Natural killer cell (primary cell): Measurements from ENCODE around the gene LRRC15. TPM values are rescaled to one million over a fixed set of nuclear protein-coding genes. Genes with fewer than 3 reads are reported as not detected.

Experiments
- ATAC-seq, 3 donors: fragments of 150-1000 bp in 2 of 3; fragments of 200-7000 bp in 1 of 3; cut with Tn5 transposase; 1 replicate in 1 of 3; 2 replicates in 2 of 3; pipeline ENCODE4 v1.10.0; 2021; ENCODE audit warnings: mild to moderate bottlenecking in 2 of 3, moderate library complexity in 2 of 3
- DNase-seq, 2 donors: peaks; one replicate each; pipeline versions ENCODE4 v3.0.0 to v3.0.0-alpha.2; 2013 to 2021; ENCODE audit warnings: mixed read lengths in 1 of 2
- H3K27ac ChIP-seq: one replicate; pipeline ENCODE4 v1.5.1; 2013; ENCODE audit warnings: mild to moderate bottlenecking, low read length
- H3K27me3 ChIP-seq: one replicate; pipeline ENCODE4 v1.6.1; 2013; ENCODE audit warnings: low read length; ENCODE audit not compliant: control insufficient read depth, insufficient read depth
- H3K36me3 ChIP-seq: one replicate; pipeline ENCODE4 v1.6.1; 2013; ENCODE audit warnings: low read length; ENCODE audit not compliant: control insufficient read depth, insufficient read depth
- H3K4me1 ChIP-seq: one replicate; pipeline ENCODE4 v1.6.1; 2013; ENCODE audit warnings: low read length; ENCODE audit not compliant: control insufficient read depth, insufficient read depth
- H3K4me3 ChIP-seq: one replicate; pipeline ENCODE4 v1.5.1; 2013; ENCODE audit warnings: low read length
- H3K9me3 ChIP-seq: one replicate; pipeline ENCODE4 v1.6.1; 2013; ENCODE audit warnings: low read length; ENCODE audit not compliant: control insufficient read depth, insufficient read depth
- H3K27ac Mint-ChIP-seq, 2 donors: one replicate each; pipeline ENCODE4 v1.8.0; 2022; ENCODE audit warnings: mild to moderate bottlenecking in 2 of 2, mixed read lengths in 2 of 2, moderate library complexity in 1 of 2
- H3K27me3 Mint-ChIP-seq, 2 donors: one replicate each; pipeline ENCODE4 v1.8.0; 2022; ENCODE audit warnings: low read depth in 2 of 2, mixed read lengths in 2 of 2
- H3K36me3 Mint-ChIP-seq: one replicate; pipeline ENCODE4 v1.8.0; 2022; ENCODE audit warnings: mixed read lengths
- H3K4me1 Mint-ChIP-seq, 2 donors: one replicate each; pipeline ENCODE4 v1.8.0; 2022; ENCODE audit warnings: mixed read lengths in 2 of 2
- H3K4me3 Mint-ChIP-seq: one replicate; pipeline ENCODE4 v1.8.0; 2022; ENCODE audit warnings: mild to moderate bottlenecking, moderate library complexity, mixed read lengths
- H3K9me3 Mint-ChIP-seq, 2 donors: one replicate each; pipeline ENCODE4 v1.8.0; 2022; ENCODE audit warnings: mixed read lengths in 2 of 2
- WGBS: methylation state at CpG from one replicate; pipeline ENCODE4 v1.1.7; 2013; ENCODE audit warnings: missing lambda C conversion rate; ENCODE audit not compliant: insufficient coverage; 5-methylcytosine and 5-hydroxymethylcytosine counted together
- intact Hi-C: fragments of 100-400 bp; cut with micrococcal nuclease; formaldehyde crosslinking; loops from one replicate; pipeline ENCODE4 v1.14.2; 2022
- total RNA-seq, 4 donors: library from RNA; stranded (reverse); fragments of 120-200 nt in 1 of 4; gene quantifications; one replicate each; pipeline versions ENCODE4 v1.2.3 to v1.2.4, GENCODE V29; 2013 to 2022
- TF ChIP-seq, protein P1 (sequence below): fragments of 200-600 bp; IDR thresholded peaks from one replicate; pipeline ENCODE4 v1.8.0; 2022; ENCODE audit warnings: antibody characterized with exemption

The LRRC15 gene
- total RNA-seq, 3 donors from 2014 or later (not counting 1 experiment from before 2014, with no cell fraction given) = not detected

DNA sequence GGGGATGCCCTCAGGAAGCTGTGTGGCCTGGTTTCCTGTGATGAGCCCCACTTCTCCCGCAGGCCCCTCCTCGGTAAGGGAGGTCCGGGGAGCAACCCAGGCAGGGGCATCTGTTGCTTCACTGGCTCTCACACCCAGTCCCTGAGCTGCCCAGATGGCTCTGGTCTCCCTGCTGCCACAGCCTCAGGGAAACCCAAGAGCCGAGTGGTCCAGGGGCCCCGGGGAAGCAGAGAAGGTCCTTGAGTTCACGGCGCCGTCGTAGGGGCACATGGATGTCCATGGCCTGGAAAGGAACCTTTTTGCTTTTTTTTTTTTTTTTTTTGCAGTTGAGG lies 13.3 kb upstream of the LRRC15 start:
- Mint-ChIP-seq H3K4me1 (no peaks in the 10 kb centered on the region), H3K4me3 (no peak overlapping the region), H3K27me3 (peaks cover 19 to 26% of the 10 kb centered on the region in 2 donors), H3K36me3 (no peaks in the 10 kb centered on the region), H3K9me3 (no peaks in the 10 kb centered on the region), H3K27ac (no peak overlapping the region)
- WGBS = 76% methylated on average over 9 of the region's 9 CpGs
- ATAC-seq (no peak), DNase-seq (no peak)
- Histone ChIP-seq H3K27ac (no peak overlapping the region), H3K4me3 (no peak overlapping the region), H3K4me1 (no peaks in the 10 kb centered on the region), H3K36me3 (no peaks in the 10 kb centered on the region), H3K27me3 (no peaks in the 10 kb centered on the region), H3K9me3 (no peaks in the 10 kb centered on the region)
- TF ChIP-seq, protein P1, sequence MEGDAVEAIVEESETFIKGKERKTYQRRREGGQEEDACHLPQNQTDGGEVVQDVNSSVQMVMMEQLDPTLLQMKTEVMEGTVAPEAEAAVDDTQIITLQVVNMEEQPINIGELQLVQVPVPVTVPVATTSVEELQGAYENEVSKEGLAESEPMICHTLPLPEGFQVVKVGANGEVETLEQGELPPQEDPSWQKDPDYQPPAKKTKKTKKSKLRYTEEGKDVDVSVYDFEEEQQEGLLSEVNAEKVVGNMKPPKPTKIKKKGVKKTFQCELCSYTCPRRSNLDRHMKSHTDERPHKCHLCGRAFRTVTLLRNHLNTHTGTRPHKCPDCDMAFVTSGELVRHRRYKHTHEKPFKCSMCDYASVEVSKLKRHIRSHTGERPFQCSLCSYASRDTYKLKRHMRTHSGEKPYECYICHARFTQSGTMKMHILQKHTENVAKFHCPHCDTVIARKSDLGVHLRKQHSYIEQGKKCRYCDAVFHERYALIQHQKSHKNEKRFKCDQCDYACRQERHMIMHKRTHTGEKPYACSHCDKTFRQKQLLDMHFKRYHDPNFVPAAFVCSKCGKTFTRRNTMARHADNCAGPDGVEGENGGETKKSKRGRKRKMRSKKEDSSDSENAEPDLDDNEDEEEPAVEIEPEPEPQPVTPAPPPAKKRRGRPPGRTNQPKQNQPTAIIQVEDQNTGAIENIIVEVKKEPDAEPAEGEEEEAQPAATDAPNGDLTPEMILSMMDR = no peak
- intact Hi-C loops = no loop called here

DNA sequence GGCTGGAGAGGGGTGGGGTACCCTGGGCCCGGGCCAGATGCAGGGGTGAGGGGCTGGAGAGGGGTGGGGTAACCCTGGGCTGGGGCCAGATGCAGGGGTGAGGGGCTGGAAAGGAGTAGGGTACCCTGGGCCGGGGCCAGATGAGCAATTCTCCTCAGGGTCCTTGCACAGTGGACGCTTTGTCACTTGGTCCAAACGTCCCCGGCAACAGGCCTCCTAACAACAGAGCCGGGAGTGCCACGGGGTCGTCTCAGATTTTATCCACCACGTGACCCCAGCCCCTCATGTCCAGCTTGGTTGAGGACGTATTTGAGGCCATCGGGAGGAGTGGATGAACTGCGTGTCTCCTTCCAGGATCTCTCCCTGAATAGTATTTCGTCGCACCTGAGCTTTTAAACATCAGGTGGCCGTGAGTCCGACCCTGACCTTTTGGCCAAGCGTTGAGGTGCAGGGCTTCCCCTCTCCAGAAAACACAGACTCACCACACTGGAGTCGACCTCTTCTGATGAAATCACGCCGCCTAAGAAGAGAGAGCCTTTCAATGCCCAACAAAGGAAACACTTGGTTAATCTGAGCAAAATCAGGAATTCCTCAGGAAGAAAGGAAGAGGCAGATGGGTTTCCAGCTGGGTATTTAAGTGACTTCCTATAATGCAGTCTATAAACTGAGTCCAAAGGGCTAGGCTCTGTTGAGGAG lies 12.8 kb upstream of the LRRC15 start:
- TF ChIP-seq, protein P1 = no peak
- Mint-ChIP-seq H3K27ac (no peak overlapping the region), H3K4me3 (no peak overlapping the region), H3K27me3 (peaks cover 16 to 26% of the 10 kb centered on the region in 2 donors), H3K4me1 (no peaks in the 10 kb centered on the region), H3K36me3 (no peaks in the 10 kb centered on the region), H3K9me3 (no peaks in the 10 kb centered on the region)
- intact Hi-C loops = no loop called here
- H3K4me1 ChIP-seq = no peaks in the 10 kb centered on the region
- ATAC-seq (no peak), DNase-seq (no peak)
- 82% methylated on average over 20 of the region's 20 CpGs for WGBS
- no peak overlapping the region for H3K4me3 ChIP-seq
- H3K27me3 ChIP-seq = no peaks in the 10 kb centered on the region
- no peaks in the 10 kb centered on the region for H3K36me3 ChIP-seq
- no peak overlapping the region for H3K27ac ChIP-seq
- no peaks in the 10 kb centered on the region for H3K9me3 ChIP-seq

DNA sequence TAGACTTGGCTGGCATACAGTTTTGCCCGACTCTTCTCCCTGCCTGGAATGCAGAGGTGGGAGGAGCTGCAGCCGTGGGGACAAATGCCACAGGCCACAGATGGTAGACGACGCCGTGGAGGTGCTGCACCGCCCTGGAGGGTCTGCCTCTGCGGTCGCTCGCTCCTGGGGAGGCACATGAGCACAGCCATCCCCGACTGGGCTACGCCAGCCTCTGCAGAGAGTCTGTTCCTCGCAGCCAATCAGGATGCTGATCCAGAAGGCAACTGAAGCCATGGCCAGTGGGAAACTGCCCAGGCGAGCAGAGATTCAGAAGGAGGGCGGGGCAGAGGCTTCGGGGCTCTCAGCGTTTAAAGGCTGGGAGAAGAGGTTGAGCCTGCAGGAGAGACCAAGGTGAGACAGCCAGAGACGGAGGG lies 11.9 kb upstream of the LRRC15 start:
- H3K4me3 Mint-ChIP-seq = no peak overlapping the region
- DNase-seq (no peak), ATAC-seq (no peak)
- 78% methylated on average over 17 of the region's 17 CpGs for WGBS
- H3K4me1 ChIP-seq = no peaks in the 10 kb centered on the region
- no peak overlapping the region for H3K27ac Mint-ChIP-seq
- TF ChIP-seq, protein P1 = no peak
- intact Hi-C loops = no loop called here
- H3K4me3 ChIP-seq = no peak overlapping the region
- H3K27me3 ChIP-seq = no peaks in the 10 kb centered on the region
- no peaks in the 10 kb centered on the region for H3K4me1 Mint-ChIP-seq
- no peaks in the 10 kb centered on the region for H3K36me3 ChIP-seq
- H3K9me3 Mint-ChIP-seq = no peaks in the 10 kb centered on the region
- peaks cover 16 to 26% of the 10 kb centered on the region in 2 donors for H3K27me3 Mint-ChIP-seq
- H3K9me3 ChIP-seq = no peaks in the 10 kb centered on the region
- H3K36me3 Mint-ChIP-seq = no peaks in the 10 kb centered on the region
- no peak overlapping the region for H3K27ac ChIP-seq

DNA sequence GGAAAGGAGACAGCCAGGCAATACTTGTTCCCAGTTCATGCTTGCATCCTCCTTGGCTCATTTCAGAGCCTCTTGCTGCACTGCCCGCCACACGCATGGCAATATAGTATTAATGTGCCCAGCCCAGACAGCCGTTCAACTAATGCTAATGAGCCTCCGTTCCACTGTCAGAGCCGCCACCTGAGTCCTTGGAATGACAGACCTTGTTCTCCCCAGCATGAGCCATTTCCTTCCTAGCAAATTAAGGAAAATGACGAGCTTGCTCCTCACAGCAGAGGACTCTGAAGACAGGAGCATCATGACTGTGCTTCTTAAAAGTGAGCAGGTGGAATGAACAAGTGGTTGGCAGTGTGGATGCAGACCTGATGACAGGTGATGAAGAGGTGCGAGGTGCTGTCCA lies 10.8 kb upstream of the LRRC15 start:
- Histone ChIP-seq H3K27me3 (no peaks in the 10 kb centered on the region), H3K4me3 (no peak overlapping the region), H3K36me3 (no peaks in the 10 kb centered on the region), H3K4me1 (no peaks in the 10 kb centered on the region), H3K9me3 (no peaks in the 10 kb centered on the region), H3K27ac (no peak overlapping the region)
- Mint-ChIP-seq H3K27me3 (peaks cover 16 to 26% of the 10 kb centered on the region in 2 donors), H3K4me3 (no peak overlapping the region), H3K27ac (no peak overlapping the region), H3K36me3 (no peaks in the 10 kb centered on the region), H3K4me1 (no peaks in the 10 kb centered on the region), H3K9me3 (no peaks in the 10 kb centered on the region)
- intact Hi-C loops = no loop called here
- no peak for ATAC-seq
- 85% methylated on average over 7 of the region's 7 CpGs for WGBS
- DNase-seq = no peak
- TF ChIP-seq, protein P1 = no peak
